BJ (cell line): ENCODE measurements around the gene TSPAN5. TPM values are rescaled to one million over a fixed set of nuclear protein-coding genes. Genes with fewer than 3 reads are reported as not detected.
"Not testable (repeated sequence)": the region's sequence is repeated elsewhere in the genome, so short reads cannot be mapped to it uniquely, and the experiment has no call there.

Experiments
- CTCF ChIA-PET: fragments of 350-600 bp; formaldehyde crosslinking; extraction: SDS; loops from one replicate; lab custom pipeline; 2021; ENCODE audit warnings: antibody characterized with exemption, inconsistent platforms; lab: Yijun Ruan, JAX
- POLR2A ChIA-PET: fragments of 300-600 bp; sonication (Branson Sonifier 250); formaldehyde crosslinking; extraction: SDS; loops from one replicate; lab custom pipeline; 2021; ENCODE audit warnings: antibody characterized with exemption; lab: Charles Lee
- DNase-seq: peaks from one replicate; pipeline ENCODE4 v3.0.0-alpha.2; 2011; ENCODE audit warnings: low read depth
- H3K27me3 ChIP-seq: 2 replicates; pipeline ENCODE4 v1.6.0; 2011; ENCODE audit warnings: low read length; ENCODE audit not compliant: control insufficient read depth, insufficient read depth
- H3K36me3 ChIP-seq: 2 replicates; pipeline ENCODE4 v1.5.1; 2011; ENCODE audit warnings: low read length; ENCODE audit not compliant: control insufficient read depth, insufficient read depth
- H3K4me3 ChIP-seq: 2 replicates; pipeline ENCODE4 v1.5.1; 2011; ENCODE audit warnings: low read depth, mild to moderate bottlenecking, control low read depth, low read length
- polyA plus RNA-seq: library from polyadenylated mRNA; depleted of rRNA; stranded (reverse); fragments of >200 nt; gene quantifications from 2 replicates; pipeline ENCODE4 v1.2.3, GENCODE V29; 2011
- TF ChIP-seq, protein P1 (sequence below): IDR thresholded peaks from 2 replicates; pipeline ENCODE4 v1.5.1; 2011; ENCODE audit warnings: low read depth, mild to moderate bottlenecking, control low read depth, inconsistent platforms, low read length, moderate library complexity; ENCODE audit not compliant: insufficient read depth

TSPAN5 gene
- polyA plus RNA-seq, 1 experiment: 74.5 TPM

DNA sequence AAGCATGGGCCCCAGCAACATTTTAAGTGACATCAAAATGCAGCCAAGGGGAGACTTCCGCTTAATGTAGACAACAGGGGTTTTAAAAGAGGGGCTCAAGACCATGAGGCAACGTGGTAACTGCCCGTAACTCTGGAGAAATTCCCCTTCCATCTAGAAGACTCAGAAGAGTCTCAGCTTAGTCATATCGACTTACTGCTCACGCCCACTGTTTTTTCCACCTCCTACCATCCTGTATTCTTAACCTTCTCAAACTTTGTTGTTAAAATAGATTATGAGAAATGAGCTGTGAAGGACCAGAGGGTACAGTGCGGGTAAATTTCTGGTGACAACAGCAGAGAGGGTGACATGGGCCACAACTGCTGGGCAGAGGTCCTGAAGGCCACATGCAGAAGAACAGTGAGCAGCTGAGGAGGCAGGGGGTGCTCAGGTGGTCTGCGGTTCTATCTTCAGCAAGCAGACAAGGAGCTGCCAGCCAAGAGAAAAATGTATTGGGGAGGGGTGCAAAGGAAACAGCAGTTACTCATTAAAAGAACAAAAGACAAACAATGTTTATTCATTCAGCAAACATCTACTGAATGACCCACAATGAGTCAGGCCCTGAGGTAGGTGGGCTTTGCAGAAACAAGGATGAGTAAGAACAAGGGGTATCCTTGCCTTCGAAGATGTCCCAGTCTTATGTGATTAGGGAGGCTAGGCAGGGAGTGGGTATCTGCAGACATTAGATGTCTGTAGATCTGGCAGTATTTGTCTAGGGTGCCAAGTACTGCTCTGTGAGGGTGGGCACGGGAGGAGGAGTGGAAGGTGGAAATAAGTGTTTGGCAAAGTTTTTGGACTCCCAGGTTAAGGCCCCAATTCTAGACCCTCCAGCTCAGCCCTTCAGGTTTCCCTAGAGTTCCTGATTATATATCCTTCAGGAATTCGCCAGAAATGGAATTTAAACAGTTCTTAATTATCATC, 175.3 kb downstream of the TSPAN5 start:
- Histone ChIP-seq H3K27me3 (no peaks in the 10 kb centered on the region), H3K36me3 (peaks cover 4% of the 10 kb centered on the region), H3K4me3 (no peak overlapping the region)
- ChIA-PET POLR2A (interaction anchor here (0.5 to 0.6 kb wide), 2 partner anchors 303 to 337 kb away, joined by 4 to 16 read pairs; no protein-coding TSS in a partner anchor), CTCF (interaction anchor here (1.9 kb wide), 1 partner anchor 15 kb away, joined by 5 read pairs; no protein-coding TSS in a partner anchor)
- no peak for DNase-seq
- TF ChIP-seq, protein P1, sequence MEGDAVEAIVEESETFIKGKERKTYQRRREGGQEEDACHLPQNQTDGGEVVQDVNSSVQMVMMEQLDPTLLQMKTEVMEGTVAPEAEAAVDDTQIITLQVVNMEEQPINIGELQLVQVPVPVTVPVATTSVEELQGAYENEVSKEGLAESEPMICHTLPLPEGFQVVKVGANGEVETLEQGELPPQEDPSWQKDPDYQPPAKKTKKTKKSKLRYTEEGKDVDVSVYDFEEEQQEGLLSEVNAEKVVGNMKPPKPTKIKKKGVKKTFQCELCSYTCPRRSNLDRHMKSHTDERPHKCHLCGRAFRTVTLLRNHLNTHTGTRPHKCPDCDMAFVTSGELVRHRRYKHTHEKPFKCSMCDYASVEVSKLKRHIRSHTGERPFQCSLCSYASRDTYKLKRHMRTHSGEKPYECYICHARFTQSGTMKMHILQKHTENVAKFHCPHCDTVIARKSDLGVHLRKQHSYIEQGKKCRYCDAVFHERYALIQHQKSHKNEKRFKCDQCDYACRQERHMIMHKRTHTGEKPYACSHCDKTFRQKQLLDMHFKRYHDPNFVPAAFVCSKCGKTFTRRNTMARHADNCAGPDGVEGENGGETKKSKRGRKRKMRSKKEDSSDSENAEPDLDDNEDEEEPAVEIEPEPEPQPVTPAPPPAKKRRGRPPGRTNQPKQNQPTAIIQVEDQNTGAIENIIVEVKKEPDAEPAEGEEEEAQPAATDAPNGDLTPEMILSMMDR: no peak

DNA sequence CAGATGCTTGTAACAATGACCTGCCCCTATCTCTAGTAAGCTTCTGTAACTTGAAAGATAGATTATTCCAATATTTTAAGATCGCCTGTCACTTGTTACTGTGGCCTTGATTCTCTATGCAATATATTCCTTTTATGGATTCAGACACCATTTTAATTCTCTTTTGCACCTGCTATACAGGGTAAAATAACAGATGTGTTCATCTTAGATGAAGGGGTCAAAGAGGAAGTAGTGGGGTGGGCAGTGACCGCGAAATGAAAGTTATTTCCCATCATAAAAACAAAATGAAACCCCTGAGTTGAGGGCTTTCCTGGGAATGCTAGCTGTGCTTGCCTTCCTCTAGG, 175.9 kb downstream of the TSPAN5 start:
- TF ChIP-seq, protein P1: no peak
- no peak overlapping the region for H3K4me3 ChIP-seq
- ChIA-PET POLR2A (no interaction called here), CTCF (interaction anchor here (1.1 to 1.9 kb wide), 2 partner anchors 15 to 27 kb away, joined by 4 to 5 read pairs; no protein-coding TSS in a partner anchor)
- peaks cover 5% of the 10 kb centered on the region for H3K36me3 ChIP-seq
- H3K27me3 ChIP-seq: no peaks in the 10 kb centered on the region
- DNase-seq: no peak

DNA sequence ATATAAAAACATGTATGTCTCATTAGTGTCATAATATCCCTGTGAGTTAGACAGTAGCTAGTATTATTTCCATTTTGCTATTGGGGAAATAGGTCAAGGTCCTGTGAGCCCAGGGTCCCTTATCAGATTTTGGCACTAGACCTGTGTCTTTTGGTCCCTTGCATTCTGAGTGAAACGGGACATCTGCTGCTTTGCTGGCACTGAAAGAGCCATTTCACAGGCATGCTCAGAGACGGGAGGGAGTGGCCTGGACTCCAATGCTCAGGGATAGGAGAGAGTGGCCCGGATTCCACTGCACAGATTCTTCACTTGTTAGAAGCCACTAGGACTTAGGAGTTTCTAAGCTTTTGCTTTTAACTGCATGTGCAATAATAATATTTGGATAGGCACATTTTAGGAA, 177.2 kb downstream of the TSPAN5 start:
- H3K27me3 ChIP-seq: no peaks in the 10 kb centered on the region
- H3K4me3 ChIP-seq: no peak overlapping the region
- ChIA-PET CTCF (interaction anchor here (0.6 kb wide), 1 partner anchor 177 kb away, joined by 3 read pairs; the partner anchor contains the start of gene TSPAN5), POLR2A (no interaction called here)
- peaks cover 8% of the 10 kb centered on the region for H3K36me3 ChIP-seq
- TF ChIP-seq, protein P1: no peak
- no peak for DNase-seq

DNA sequence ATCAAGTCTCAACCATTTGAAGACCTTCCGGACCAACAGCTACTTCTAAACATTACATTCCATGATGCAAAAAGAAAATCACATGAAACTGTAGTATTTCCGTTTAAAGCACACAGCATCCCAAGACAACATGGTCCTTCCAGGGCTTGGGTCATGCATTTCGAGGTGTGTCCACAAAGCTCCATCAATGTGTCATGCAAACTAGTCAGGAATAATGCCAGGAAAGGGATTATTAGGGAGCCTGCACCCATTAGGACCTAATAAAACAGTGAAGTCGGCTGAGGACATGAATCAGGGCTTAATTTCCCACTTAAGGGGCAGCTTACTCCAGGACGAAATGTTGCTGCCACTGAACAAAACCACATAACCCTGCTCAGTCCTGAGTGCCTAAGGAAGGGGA, 177.9 kb downstream of the TSPAN5 start:
- peaks cover 8% of the 10 kb centered on the region for H3K36me3 ChIP-seq
- ChIA-PET POLR2A (interaction anchor here (0.6 kb wide), 1 partner anchor 47 kb away, joined by 4 read pairs; no protein-coding TSS in a partner anchor), CTCF (interaction anchor here (0.6 kb wide), 1 partner anchor 178 kb away, joined by 3 read pairs; the partner anchor contains the start of gene TSPAN5)
- no peaks in the 10 kb centered on the region for H3K27me3 ChIP-seq
- no peak for DNase-seq
- TF ChIP-seq, protein P1: no peak
- no peak overlapping the region for H3K4me3 ChIP-seq

DNA sequence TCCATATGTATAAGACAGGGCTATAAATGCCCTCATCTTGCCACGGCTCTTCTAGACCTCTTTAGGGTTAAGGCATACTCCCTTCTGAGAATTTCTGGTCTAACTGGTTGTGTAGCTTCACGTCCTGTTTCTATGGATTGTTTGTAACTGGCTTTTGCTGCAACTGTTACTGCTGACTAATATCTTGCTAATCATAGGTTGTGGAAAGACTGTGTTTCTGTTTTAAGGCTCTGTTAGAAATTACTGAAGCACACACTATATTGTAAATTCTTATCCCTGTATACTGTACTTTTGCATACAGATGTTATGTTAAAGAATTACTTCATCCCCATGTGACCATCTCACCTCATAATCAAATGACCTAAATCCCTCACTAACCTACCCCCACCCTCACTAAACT, 178.8 kb downstream of the TSPAN5 start:
- H3K4me3 ChIP-seq, POLR2A ChIA-PET, H3K27me3 ChIP-seq, DNase-seq, H3K36me3 ChIP-seq: not testable (repeated sequence)
- CTCF ChIA-PET: interaction anchor here (1.1 kb wide), 1 partner anchor 47 kb away, joined by 3 read pairs; no protein-coding TSS in a partner anchor
